ENCODE results near the gene PPIL6. TPM values are rescaled to one million over a fixed set of nuclear protein-coding genes. Genes with fewer than 3 reads are reported as not detected.

Gene PPIL6
- total RNA-seq, 1 donor from 2014 or later: 0.11 TPM

- Histone ChIP-seq H3K9me3 (no peaks in the 10 kb centered on the region), H3K27me3 (no peaks in the 10 kb centered on the region), H3K4me1 (peaks cover 4 to 11% of the 10 kb centered on the region in 2 donors), H3K36me3 (peaks cover 14 to 44% of the 10 kb centered on the region in 2 donors), H3K4me3 (no peak overlapping the region), H3K27ac (no peak overlapping the region)
- no peak for TF ChIP-seq CTCF (IDR thresholded peaks at IDR 0.05)
- intact Hi-C loops (cut with DNase I): no loop called here
- DNase-seq (ENCODE audit: low spot score in 2 of 2): no peak
These were observed 10.4 kb upstream of the PPIL6 start for GRCh38 chr6:109450801-109451200.

- Histone ChIP-seq H3K27ac (no peak overlapping the region), H3K4me3 (no peak overlapping the region), H3K9me3 (no peaks in the 10 kb centered on the region), H3K4me1 (peaks cover 4 to 11% of the 10 kb centered on the region in 2 donors), H3K27me3 (no peaks in the 10 kb centered on the region), H3K36me3 (peaks cover 20 to 52% of the 10 kb centered on the region in 2 donors)
- TF ChIP-seq CTCF (IDR thresholded peaks at IDR 0.05): no peak
- no peak for DNase-seq (ENCODE audit: low spot score in 2 of 2)
- intact Hi-C loops (cut with DNase I): no loop called here
These were observed 9.6 kb upstream of the PPIL6 start for GRCh38 chr6:109449795-109450673.

GRCh38 chr6:109449064-109449794 lies 8.8 kb upstream of the PPIL6 start:
- TF ChIP-seq CTCF (IDR thresholded peaks at IDR 0.05): no peak
- no peaks in the 10 kb centered on the region for H3K27me3 ChIP-seq
- peaks cover 28 to 55% of the 10 kb centered on the region in 2 donors for H3K36me3 ChIP-seq
- intact Hi-C loops (cut with DNase I): no loop called here
- peaks cover 4 to 7% of the 10 kb centered on the region in 2 donors for H3K4me1 ChIP-seq
- no peak overlapping the region for H3K27ac ChIP-seq
- no peak overlapping the region for H3K4me3 ChIP-seq
- H3K9me3 ChIP-seq: no peaks in the 10 kb centered on the region
- no peak for DNase-seq (ENCODE audit: low spot score in 2 of 2)

GRCh38 chr6:109448615-109449014 lies 8.2 kb upstream of the PPIL6 start:
- intact Hi-C loops (cut with DNase I): no loop called here
- H3K27me3 ChIP-seq: no peaks in the 10 kb centered on the region
- TF ChIP-seq CTCF (IDR thresholded peaks at IDR 0.05): no peak
- H3K36me3 ChIP-seq: peaks cover 30 to 56% of the 10 kb centered on the region in 2 donors
- DNase-seq (ENCODE audit: low spot score in 2 of 2): no peak
- peaks cover 0 to 1% of the 10 kb centered on the region in 2 donors for H3K4me1 ChIP-seq
- no peak overlapping the region for H3K4me3 ChIP-seq
- no peaks in the 10 kb centered on the region for H3K9me3 ChIP-seq
- H3K27ac ChIP-seq: no peak overlapping the region

- peaks cover 33 to 59% of the 10 kb centered on the region in 2 donors for H3K36me3 ChIP-seq
- no peaks in the 10 kb centered on the region for H3K27me3 ChIP-seq
- peak in 1 of 2 donors; percentile 56 for DNase-seq (ENCODE audit: low spot score in 2 of 2)
- H3K4me1 ChIP-seq: no peaks in the 10 kb centered on the region
- H3K9me3 ChIP-seq: no peaks in the 10 kb centered on the region
- no peak for TF ChIP-seq CTCF (IDR thresholded peaks at IDR 0.05)
- no peak overlapping the region for H3K4me3 ChIP-seq
- H3K27ac ChIP-seq: no peak overlapping the region
- intact Hi-C loops (cut with DNase I): no loop called here
These were observed 7.6 kb upstream of the PPIL6 start for GRCh38 chr6:109447878-109448555.

Measured in ascending aorta (tissue), 2 donors.